SJCRH30 (cell line): Measurements from ENCODE around the gene UNC5A. TPM values are rescaled to one million over a fixed set of nuclear protein-coding genes. Genes with fewer than 3 reads are reported as not detected.
A peak's percentile ranks its signal among the peaks of the same experiment; 100 is the strongest.

Source experiments
- DNase-seq, 2 experiments: peaks; one replicate each; pipeline ENCODE4 v3.0.0-alpha.2; 2015 to 2020
- H3K27ac ChIP-seq: fragments of 250-450 bp; sonication (Bioruptor Pico); 2 replicates; pipeline ENCODE4 v1.5.1; 2020; ENCODE audit warnings: mild to moderate bottlenecking, moderate library complexity
- H3K27me3 ChIP-seq: fragments of 250-450 bp; sonication (Bioruptor Pico); 2 replicates; pipeline ENCODE4 v1.5.1; 2020; ENCODE audit warnings: mild to moderate bottlenecking, moderate library complexity
- H3K36me3 ChIP-seq: fragments of 250-450 bp; sonication (Bioruptor Pico); 2 replicates; pipeline ENCODE4 v1.5.1; 2020; ENCODE audit warnings: mild to moderate bottlenecking, moderate library complexity
- H3K4me1 ChIP-seq: fragments of 250-450 bp; sonication (Bioruptor Pico); 2 replicates; pipeline ENCODE4 v1.5.1; 2020; ENCODE audit warnings: mild to moderate bottlenecking, moderate library complexity
- H3K4me3 ChIP-seq: fragments of 250-450 bp; sonication (Bioruptor Pico); 2 replicates; pipeline ENCODE4 v1.5.1; 2020; ENCODE audit warnings: mild to moderate bottlenecking, moderate library complexity
- H3K9me3 ChIP-seq: fragments of 250-450 bp; sonication (Bioruptor Pico); replicated peaks from 2 replicates; pipeline ENCODE4 v1.5.1; 2020; ENCODE audit warnings: mild to moderate bottlenecking, moderate library complexity
- total RNA-seq: library from RNA; depleted of rRNA; stranded (reverse); fragments of >200 nt; shearing (Covaris generic); gene quantifications from 2 replicates; pipeline ENCODE4 v1.2.3, GENCODE V29; 2014

UNC5A gene
- total RNA-seq, 1 experiment from 2014 or later = 0.18 TPM

- H3K4me3 ChIP-seq = peak overlapping the region; percentile 56
These were observed 7.5 kb downstream of the UNC5A start for GRCh38 chr5:176817841-176818377.

GRCh38 chr5:176818391-176819098 lies 8.2 kb downstream of the UNC5A start:
- Histone ChIP-seq H3K27me3 (peaks cover 38% of the 10 kb centered on the region; the same call in 1 of the 2 replicates), H3K4me1 (no peaks in the 10 kb centered on the region), H3K27ac (no peak overlapping the region), H3K36me3 (no peaks in the 10 kb centered on the region), H3K4me3 (peak overlapping the region; percentile 56), H3K9me3 (no peaks in the 10 kb centered on the region)
- no peak for DNase-seq

More at GRCh38 chr5:176817841-176818377, 7.5 kb downstream of the UNC5A start:
- no peak overlapping the region for H3K27ac ChIP-seq
- H3K9me3 ChIP-seq = no peaks in the 10 kb centered on the region
- peak; percentile 54 to 59 for DNase-seq
- no peaks in the 10 kb centered on the region for H3K4me1 ChIP-seq
- peaks cover 37% of the 10 kb centered on the region; the same call in 1 of the 2 replicates for H3K27me3 ChIP-seq
- H3K36me3 ChIP-seq = no peaks in the 10 kb centered on the region

GRCh38 chr5:176819476-176819875 lies 9.1 kb downstream of the UNC5A start:
- Histone ChIP-seq H3K27me3 (peaks cover 39% of the 10 kb centered on the region; the same call in 1 of the 2 replicates), H3K4me3 (no peak overlapping the region)
- peak in 1 of 2 experiments; percentile 16 for DNase-seq

GRCh38 chr5:176820937-176821336 lies 10.6 kb downstream of the UNC5A start:
- Histone ChIP-seq H3K27ac (no peak overlapping the region), H3K4me3 (no peak overlapping the region), H3K9me3 (no peaks in the 10 kb centered on the region), H3K4me1 (no peaks in the 10 kb centered on the region), H3K36me3 (no peaks in the 10 kb centered on the region), H3K27me3 (peaks cover 26% of the 10 kb centered on the region; the same call in 1 of the 2 replicates)
- DNase-seq = no peak

More at GRCh38 chr5:176819476-176819875, 9.1 kb downstream of the UNC5A start:
- no peak overlapping the region for H3K27ac ChIP-seq
- H3K9me3 ChIP-seq = no peaks in the 10 kb centered on the region
- H3K36me3 ChIP-seq = no peaks in the 10 kb centered on the region
- no peaks in the 10 kb centered on the region for H3K4me1 ChIP-seq

- no peak for DNase-seq
- no peaks in the 10 kb centered on the region for H3K4me1 ChIP-seq
- H3K27me3 ChIP-seq = peaks cover 21% of the 10 kb centered on the region; the same call in 1 of the 2 replicates
- no peak overlapping the region for H3K27ac ChIP-seq
- no peaks in the 10 kb centered on the region for H3K9me3 ChIP-seq
- H3K36me3 ChIP-seq = no peaks in the 10 kb centered on the region
- no peak overlapping the region for H3K4me3 ChIP-seq
These were observed 11.1 kb downstream of the UNC5A start for GRCh38 chr5:176821441-176821840.

- Histone ChIP-seq H3K9me3 (no peaks in the 10 kb centered on the region), H3K27me3 (peaks cover 17% of the 10 kb centered on the region; the same call in 1 of the 2 replicates), H3K36me3 (no peaks in the 10 kb centered on the region), H3K4me1 (no peaks in the 10 kb centered on the region), H3K27ac (no peak overlapping the region), H3K4me3 (no peak overlapping the region)
- no peak for DNase-seq
These were observed 11.9 kb downstream of the UNC5A start for GRCh38 chr5:176822041-176822792.

- Histone ChIP-seq H3K27ac (no peak overlapping the region), H3K36me3 (no peaks in the 10 kb centered on the region), H3K4me3 (no peak overlapping the region), H3K9me3 (no peaks in the 10 kb centered on the region), H3K4me1 (no peaks in the 10 kb centered on the region), H3K27me3 (peaks cover 17% of the 10 kb centered on the region; the same call in 1 of the 2 replicates)
- no peak for DNase-seq
These were observed 12.6 kb downstream of the UNC5A start for GRCh38 chr5:176822793-176823481.

GRCh38 chr5:176823869-176824412 lies 13.6 kb downstream of the UNC5A start:
- no peaks in the 10 kb centered on the region for H3K4me1 ChIP-seq
- H3K9me3 ChIP-seq = no peaks in the 10 kb centered on the region
- no peak overlapping the region for H3K4me3 ChIP-seq
- no peak for DNase-seq
- H3K27me3 ChIP-seq = peaks cover 8% of the 10 kb centered on the region; the same call in 1 of the 2 replicates
- no peak overlapping the region for H3K27ac ChIP-seq
- H3K36me3 ChIP-seq = no peaks in the 10 kb centered on the region

GRCh38 chr5:176824604-176825003 lies 14.2 kb downstream of the UNC5A start:
- DNase-seq = no peak
- peaks cover 5% of the 10 kb centered on the region; the same call in 1 of the 2 replicates for H3K27me3 ChIP-seq

GRCh38 chr5:176825234-176825633 lies 14.9 kb downstream of the UNC5A start:
- no peak for DNase-seq
- Histone ChIP-seq H3K36me3 (no peaks in the 10 kb centered on the region), H3K27me3 (peaks cover 5% of the 10 kb centered on the region; the same call in 1 of the 2 replicates), H3K4me1 (no peaks in the 10 kb centered on the region), H3K4me3 (no peak overlapping the region), H3K9me3 (no peaks in the 10 kb centered on the region), H3K27ac (no peak overlapping the region)

More at GRCh38 chr5:176824604-176825003, 14.2 kb downstream of the UNC5A start:
- Histone ChIP-seq H3K27ac (no peak overlapping the region), H3K4me3 (no peak overlapping the region), H3K36me3 (no peaks in the 10 kb centered on the region), H3K9me3 (no peaks in the 10 kb centered on the region), H3K4me1 (no peaks in the 10 kb centered on the region)

GRCh38 chr5:176825957-176826356 lies 15.6 kb downstream of the UNC5A start:
- no peaks in the 10 kb centered on the region for H3K9me3 ChIP-seq
- H3K4me1 ChIP-seq = no peaks in the 10 kb centered on the region
- no peaks in the 10 kb centered on the region for H3K36me3 ChIP-seq
- H3K27ac ChIP-seq = no peak overlapping the region
- H3K4me3 ChIP-seq = no peak overlapping the region
- DNase-seq = no peak
- H3K27me3 ChIP-seq = peaks cover 5% of the 10 kb centered on the region; the same call in 1 of the 2 replicates

GRCh38 chr5:176827736-176828414 lies 17.5 kb downstream of the UNC5A start:
- H3K9me3 ChIP-seq = no peaks in the 10 kb centered on the region
- no peak overlapping the region for H3K4me3 ChIP-seq
- no peak for DNase-seq
- no peaks in the 10 kb centered on the region for H3K4me1 ChIP-seq
- H3K36me3 ChIP-seq = no peaks in the 10 kb centered on the region
- no peak overlapping the region for H3K27ac ChIP-seq
- H3K27me3 ChIP-seq = peaks cover 5% of the 10 kb centered on the region; the same call in 1 of the 2 replicates

- Histone ChIP-seq H3K4me1 (no peaks in the 10 kb centered on the region), H3K36me3 (no peaks in the 10 kb centered on the region), H3K27me3 (no peaks in the 10 kb centered on the region), H3K9me3 (no peaks in the 10 kb centered on the region), H3K27ac (no peak overlapping the region), H3K4me3 (no peak overlapping the region)
- no peak for DNase-seq
These were observed 19.0 kb downstream of the UNC5A start for GRCh38 chr5:176829320-176829719.
